Endothelial cell of umbilical vein (primary cell): ENCODE results near the gene ANXA9. TPM values are rescaled to one million over a fixed set of nuclear protein-coding genes. Genes with fewer than 3 reads are reported as not detected.

Experiments
- BruUV-seq: library from RNA; stranded (reverse); fragments of 400-500 nt; replicated peaks from 2 replicates; lab custom pipeline; 2021; lab: Mats Ljungman, UMichigan
- CTCF ChIA-PET: fragments of 300-600, 350-600 bp; sonication (Branson Sonifier 250); formaldehyde crosslinking; loops from one replicate; lab custom pipeline; 2021; ENCODE audit warnings: antibody characterized with exemption, inconsistent platforms; lab: Charles Lee
- POLR2A ChIA-PET: fragments of 300-600, 350-600 bp; sonication (Branson Sonifier 250); formaldehyde crosslinking; loops from one replicate; lab custom pipeline; 2021; ENCODE audit warnings: antibody characterized with exemption, inconsistent platforms; lab: Charles Lee
- DNase-seq: peaks from one replicate; pipeline ENCODE4 v3.0.0-alpha.2; 2011; ENCODE audit warnings: low read depth, low spot score
- FAIRE-seq: peaks from 2 replicates; lab custom pipeline; 2011; peaks lifted over from hg19 to GRCh38; lab: Jason Lieb, UNC
- H2AFZ ChIP-seq: 2 replicates; pipeline ENCODE4 v1.6.0; 2012; ENCODE audit warnings: low read depth, low read length, control low read depth, inconsistent platforms
- H3K27ac ChIP-seq: 2 replicates; pipeline ENCODE4 v1.5.1; 2011; ENCODE audit warnings: low read depth, mild to moderate bottlenecking, control low read depth, low read length, moderate library complexity; ENCODE audit not compliant: insufficient read depth
- H3K27me3 ChIP-seq, 2 experiments: 2 replicates each; pipeline versions ENCODE4 v1.6.0 to v1.6.1; 2011; ENCODE audit warnings: low read length in 2 of 2, mixed read lengths in 1 of 2; ENCODE audit not compliant: control insufficient read depth in 2 of 2, insufficient read depth in 2 of 2
- H3K36me3 ChIP-seq, 2 experiments: 2 replicates in 1 of 2; 3 replicates in 1 of 2; pipeline ENCODE4 v1.5.1; 2011; ENCODE audit warnings: low read length in 2 of 2, mild to moderate bottlenecking in 1 of 2, moderate library complexity in 1 of 2; ENCODE audit not compliant: control insufficient read depth in 2 of 2, insufficient read depth in 2 of 2; ENCODE audit errors: extremely low read depth in 1 of 2
- H3K4me1 ChIP-seq: 3 replicates; pipeline ENCODE4 v1.5.1; 2011; ENCODE audit warnings: mild to moderate bottlenecking, low read length; ENCODE audit not compliant: control insufficient read depth, insufficient read depth; ENCODE audit errors: extremely low read depth
- H3K4me2 ChIP-seq: 2 replicates; pipeline ENCODE4 v1.6.1; 2011; ENCODE audit warnings: low read length, control low read depth, mixed read lengths; ENCODE audit not compliant: insufficient read depth
- H3K4me3 ChIP-seq, 3 experiments: fragments of 200-600 bp in 1 of 3; sonication (generic), shearing (Covaris generic) in 1 of 3; replicated peaks in 1 of 3; 2 replicates each; pipeline ENCODE4 v1.5.1; 2011 to 2016; ENCODE audit warnings: control low read depth in 3 of 3, low read length in 3 of 3, mild to moderate bottlenecking in 2 of 3, inconsistent platforms in 1 of 3, low read depth in 1 of 3, moderate library complexity in 1 of 3; ENCODE audit not compliant: insufficient read depth in 1 of 3
- H3K79me2 ChIP-seq: 2 replicates; pipeline ENCODE4 v1.6.0; 2012; ENCODE audit warnings: low read length, inconsistent platforms; ENCODE audit not compliant: control insufficient read depth, insufficient read depth
- H3K9ac ChIP-seq: replicated peaks from 2 replicates; pipeline ENCODE3; 2011; ENCODE audit warnings: low read length, control low read depth; ENCODE audit not compliant: insufficient read depth; ENCODE audit errors: extremely low read depth
- H3K9me1 ChIP-seq: replicated peaks from 3 replicates; pipeline ENCODE4 v1.6.0; 2011; ENCODE audit warnings: mild to moderate bottlenecking, low read length; ENCODE audit not compliant: control insufficient read depth, insufficient read depth; ENCODE audit errors: extremely low read depth
- H3K9me3 ChIP-seq: replicated peaks from 2 replicates; pipeline ENCODE4 v1.5.1; 2012; ENCODE audit warnings: low read length, inconsistent platforms; ENCODE audit not compliant: control insufficient read depth, insufficient read depth
- H4K20me1 ChIP-seq: replicated peaks from 2 replicates; pipeline ENCODE3; 2011; ENCODE audit warnings: mild to moderate bottlenecking, low read length; ENCODE audit not compliant: control insufficient read depth, insufficient read depth; ENCODE audit errors: extremely low read depth
- EZH2 ChIP-seq: IDR thresholded peaks from 2 replicates; pipeline ENCODE4 v1.6.1; 2012; ENCODE audit warnings: borderline replicate concordance, low read depth, mild to moderate bottlenecking, moderate library complexity, low read length, inconsistent platforms; ENCODE audit not compliant: severe bottlenecking
- FOS ChIP-seq: IDR thresholded peaks from 2 replicates; pipeline ENCODE4 v1.6.1; 2011; ENCODE audit warnings: mild to moderate bottlenecking, low read length, moderate library complexity, borderline replicate concordance; ENCODE audit not compliant: insufficient read depth
- GATA2 ChIP-seq: IDR thresholded peaks from 2 replicates; pipeline ENCODE4 v1.7.0; 2011; ENCODE audit warnings: low read depth, mild to moderate bottlenecking, moderate library complexity, mixed read lengths, low read length; ENCODE audit not compliant: insufficient read length, insufficient read depth
- JUN ChIP-seq: IDR thresholded peaks from 2 replicates; pipeline ENCODE4 v1.6.1; 2011; ENCODE audit warnings: borderline replicate concordance, low read depth; ENCODE audit not compliant: insufficient read length, insufficient read depth
- MYC ChIP-seq: IDR thresholded peaks from one replicate; pipeline ENCODE4 v1.6.1; 2011; ENCODE audit warnings: mild to moderate bottlenecking, low read depth, low read length
- POLR2A ChIP-seq: IDR thresholded peaks from 2 replicates; pipeline ENCODE4 v1.6.1; 2012; ENCODE audit warnings: low read depth, mild to moderate bottlenecking, control low read depth, low read length
- POLR2AphosphoS5 ChIP-seq: IDR thresholded peaks from 2 replicates; pipeline ENCODE4 v1.6.1; 2012; ENCODE audit warnings: low read depth, mild to moderate bottlenecking, control low read depth, low read length, moderate library complexity; ENCODE audit not compliant: insufficient read depth
- dilution Hi-C: fragments of 300-500 bp; cut with MboI; formaldehyde crosslinking; loops from one replicate; pipeline ENCODE4 v1.15.0; 2019; ENCODE audit warnings: low sequenced_read_pairs; ENCODE audit not compliant: extremely low pct_ligation_motif_present
- intact Hi-C: fragments of 100-400 bp; cut with micrococcal nuclease; formaldehyde crosslinking; loops from one replicate; pipeline ENCODE4 v1.10.0; 2022
- polyA plus RNA-seq, 4 experiments: library from polyadenylated mRNA; depleted of rRNA in 3 of 4; stranded (reverse) in 3 of 4; unstranded in 1 of 4; fragments of >200 nt; gene quantifications; 2 replicates each; pipeline versions ENCODE4 v1.2.1 to v1.2.3, GENCODE V29; 2011 to 2012; ENCODE audit warnings: missing spikeins in 1 of 4
- total RNA-seq: library from RNA; stranded (reverse); gene quantifications from 2 replicates; pipeline ENCODE4 v1.2.3, GENCODE V29; 2021
- TF ChIP-seq, protein P1 (sequence below): IDR thresholded peaks from 2 replicates; pipeline ENCODE4 v1.6.1; 2011; ENCODE audit not compliant: insufficient read depth, insufficient read length
- TF ChIP-seq, protein P2 (sequence below), 2 donors: IDR thresholded peaks; 1 replicate in 1 of 2; 2 replicates in 1 of 2; pipeline ENCODE4 v1.5.1; 2011; ENCODE audit warnings: low read length in 2 of 2, mild to moderate bottlenecking in 2 of 2, moderate library complexity in 2 of 2, control low read depth in 1 of 2, inconsistent platforms in 1 of 2, low read depth in 1 of 2; ENCODE audit not compliant: insufficient read depth in 1 of 2; ENCODE audit errors: extremely low read depth in 1 of 2

Gene ANXA9
- total and polyA plus RNA-seq, 2 donors (not counting 3 experiments of a cell fraction or from before 2014, with no cell fraction given) = not detected

DNA sequence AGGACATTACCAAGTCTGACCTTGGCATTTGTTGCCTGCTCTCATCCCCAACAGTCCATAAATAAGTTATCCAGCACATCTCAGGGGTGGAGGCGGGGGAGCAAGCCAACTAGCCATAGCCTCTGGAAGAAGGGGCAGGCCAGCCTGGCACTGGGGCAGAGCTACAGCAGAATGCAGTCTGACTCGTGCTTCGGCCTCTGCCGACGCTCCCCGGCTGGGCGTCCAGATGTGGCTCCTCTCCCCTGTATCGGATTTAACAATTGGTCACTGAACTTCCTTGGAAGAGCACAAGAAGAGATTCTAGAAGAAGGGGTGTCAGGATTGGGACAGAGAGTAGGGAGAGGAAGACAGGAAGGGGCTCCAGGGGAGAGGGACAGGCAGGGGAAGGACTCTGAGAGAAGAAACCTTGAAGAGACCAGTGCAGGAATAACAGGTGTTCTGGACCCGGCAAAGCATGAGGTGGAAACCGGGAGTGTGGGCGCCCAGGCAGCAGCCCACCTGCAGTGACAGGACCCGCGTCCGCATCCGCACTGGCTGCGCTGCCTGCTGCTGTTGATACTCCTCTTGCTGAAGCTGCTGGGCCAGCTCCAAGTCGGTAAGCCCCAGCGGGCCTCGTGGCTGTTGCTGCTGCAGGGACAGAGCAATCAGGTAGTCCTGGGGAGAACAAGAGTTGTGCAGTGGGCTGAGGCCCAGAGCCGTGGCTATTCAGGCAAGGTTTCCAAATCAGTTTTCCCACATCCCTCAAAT lies 15.2 kb downstream of the ANXA9 start:
- H3K9me3 ChIP-seq = no peaks in the 10 kb centered on the region
- dilution Hi-C loops (no loop called here), intact Hi-C loops (no loop called here)
- no peak for TF ChIP-seq FOS
- no peak for TF ChIP-seq MYC
- no peak for TF ChIP-seq POLR2AphosphoS5
- TF ChIP-seq, protein P1, sequence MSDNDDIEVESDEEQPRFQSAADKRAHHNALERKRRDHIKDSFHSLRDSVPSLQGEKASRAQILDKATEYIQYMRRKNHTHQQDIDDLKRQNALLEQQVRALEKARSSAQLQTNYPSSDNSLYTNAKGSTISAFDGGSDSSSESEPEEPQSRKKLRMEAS = no peak
- no peak for TF ChIP-seq POLR2A
- no peak for TF ChIP-seq EZH2
- TF ChIP-seq JUN = no peak
- TF ChIP-seq, protein P2, sequence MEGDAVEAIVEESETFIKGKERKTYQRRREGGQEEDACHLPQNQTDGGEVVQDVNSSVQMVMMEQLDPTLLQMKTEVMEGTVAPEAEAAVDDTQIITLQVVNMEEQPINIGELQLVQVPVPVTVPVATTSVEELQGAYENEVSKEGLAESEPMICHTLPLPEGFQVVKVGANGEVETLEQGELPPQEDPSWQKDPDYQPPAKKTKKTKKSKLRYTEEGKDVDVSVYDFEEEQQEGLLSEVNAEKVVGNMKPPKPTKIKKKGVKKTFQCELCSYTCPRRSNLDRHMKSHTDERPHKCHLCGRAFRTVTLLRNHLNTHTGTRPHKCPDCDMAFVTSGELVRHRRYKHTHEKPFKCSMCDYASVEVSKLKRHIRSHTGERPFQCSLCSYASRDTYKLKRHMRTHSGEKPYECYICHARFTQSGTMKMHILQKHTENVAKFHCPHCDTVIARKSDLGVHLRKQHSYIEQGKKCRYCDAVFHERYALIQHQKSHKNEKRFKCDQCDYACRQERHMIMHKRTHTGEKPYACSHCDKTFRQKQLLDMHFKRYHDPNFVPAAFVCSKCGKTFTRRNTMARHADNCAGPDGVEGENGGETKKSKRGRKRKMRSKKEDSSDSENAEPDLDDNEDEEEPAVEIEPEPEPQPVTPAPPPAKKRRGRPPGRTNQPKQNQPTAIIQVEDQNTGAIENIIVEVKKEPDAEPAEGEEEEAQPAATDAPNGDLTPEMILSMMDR (IDR thresholded peaks at IDR 0.05; ENCODE audit: extremely low read depth in 1 of 2, insufficient read depth in 1 of 2, low read depth in 1 of 2, low read length in 2 of 2) = no peak
- TF ChIP-seq GATA2 = no peak
- no peak overlapping the region for H3K4me2 ChIP-seq
- H3K79me2 ChIP-seq = no peaks in the 10 kb centered on the region
- CTCF ChIA-PET = interaction anchor here (1.1 to 12.3 kb wide), 7 partner anchors 9 to 742 kb away, joined by 3 to 278 read pairs (median 8); partner anchors contain the start of genes ANXA9, CERS2 and MINDY1
- H3K36me3 ChIP-seq = peaks cover 0 to 11% of the 10 kb centered on the region in 2 experiments
- no peak for DNase-seq
- H4K20me1 ChIP-seq = no peaks in the 10 kb centered on the region
- no peak overlapping the region for H3K4me3 ChIP-seq
- no peak overlapping the region for H2AFZ ChIP-seq
- FAIRE-seq = no peak
- no peaks in the 10 kb centered on the region for H3K27me3 ChIP-seq
- no peak overlapping the region for H3K9ac ChIP-seq
- no peak overlapping the region for H3K27ac ChIP-seq
- H3K4me1 ChIP-seq = peaks cover 11% of the 10 kb centered on the region
- no peaks in the 10 kb centered on the region for H3K9me1 ChIP-seq
- BruUV-seq = no TSS peak
- POLR2A ChIA-PET = interaction anchor here (0.8 kb wide), 1 partner anchor 9 kb away, joined by 3 read pairs; the partner anchor contains the start of gene MINDY1
